Thymus (tissue), 11 donors: Measurements from ENCODE around the gene NAA16. TPM values are rescaled to one million over a fixed set of nuclear protein-coding genes. Genes with fewer than 3 reads are reported as not detected.
"Not testable (repeated sequence)": the region's sequence is repeated elsewhere in the genome, so short reads cannot be mapped to it uniquely, and the experiment has no call there.

Experiments
- DNase-seq, 9 donors: peaks; one replicate each; pipeline ENCODE4 v3.0.0-alpha.2; 2013; ENCODE audit warnings: low spot score in 9 of 9, low read depth in 6 of 9, missing footprints in 1 of 9
- H3K27ac ChIP-seq, 2 donors: one replicate each; pipeline ENCODE4 v1.5.1; 2013; ENCODE audit warnings: control low read depth in 1 of 2, low read depth in 1 of 2, low read length in 1 of 2, mild to moderate bottlenecking in 1 of 2, moderate library complexity in 1 of 2
- H3K27me3 ChIP-seq, 2 donors: one replicate each; pipeline ENCODE4 v1.5.1; 2013; ENCODE audit warnings: low read length in 1 of 2; ENCODE audit not compliant: control insufficient read depth in 2 of 2, insufficient read depth in 1 of 2
- H3K36me3 ChIP-seq, 2 donors: one replicate each; pipeline ENCODE4 v1.5.1; 2013; ENCODE audit warnings: low read length in 1 of 2, mild to moderate bottlenecking in 1 of 2, moderate library complexity in 1 of 2; ENCODE audit not compliant: control insufficient read depth in 2 of 2, insufficient read depth in 2 of 2
- H3K4me1 ChIP-seq, 2 donors: one replicate each; pipeline ENCODE4 v1.5.1; 2013; ENCODE audit warnings: low read length in 2 of 2; ENCODE audit not compliant: control insufficient read depth in 2 of 2, insufficient read depth in 2 of 2
- H3K4me3 ChIP-seq, 2 donors: one replicate each; pipeline ENCODE4 v1.5.1; 2013; ENCODE audit warnings: low read length in 2 of 2, control low read depth in 1 of 2, mild to moderate bottlenecking in 1 of 2
- H3K9me3 ChIP-seq, 2 donors: one replicate each; pipeline ENCODE4 v1.5.1; 2013; ENCODE audit warnings: low read length in 1 of 2, mild to moderate bottlenecking in 1 of 2; ENCODE audit not compliant: control insufficient read depth in 2 of 2, insufficient read depth in 1 of 2
- WGBS: extraction: QIAGEN DNeasy Blood & Tissue Kit; methylation state at CpG from one replicate; pipeline ENCODE4 v1.1.7; 2013; 5-methylcytosine and 5-hydroxymethylcytosine counted together
- polyA plus RNA-seq: library from polyadenylated mRNA; stranded (reverse); fragments of 200-250 nt; gene quantifications from one replicate; pipeline ENCODE4 v1.2.3, GENCODE V29; 2013
- total RNA-seq: library from RNA; stranded (reverse); fragments of 120-200 nt; gene quantifications from one replicate; pipeline ENCODE4 v1.2.4, GENCODE V29; 2013
- donor health status: healthy.

NAA16 gene
- total and polyA plus RNA-seq, 2 donors, result 10.6 to 23.8 TPM

DNA sequence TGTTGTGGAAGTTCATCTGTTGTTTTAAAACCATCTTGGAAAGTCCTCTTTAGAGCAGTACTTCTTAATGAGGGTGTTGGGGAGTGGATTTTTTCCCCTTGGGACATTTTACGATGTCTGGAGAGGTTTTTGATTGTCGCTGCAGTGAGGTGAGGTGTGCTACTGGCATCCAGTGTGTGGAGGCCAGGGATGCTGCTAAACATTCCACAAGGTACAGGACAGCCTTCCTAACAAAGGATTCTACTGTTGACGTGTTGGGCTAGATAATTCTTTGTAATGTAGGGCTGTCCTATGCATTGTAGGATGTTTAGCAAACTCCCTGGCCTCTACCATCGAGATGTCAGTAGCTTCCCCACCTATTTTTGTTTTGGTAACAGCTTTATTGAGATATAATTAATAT, 33.3 kb downstream of the NAA16 start:
- no peaks in the 10 kb centered on the region for H3K9me3 ChIP-seq
- no peaks in the 10 kb centered on the region for H3K4me1 ChIP-seq
- H3K36me3 ChIP-seq, result peaks cover 4 to 30% of the 10 kb centered on the region in 2 donors
- 99% methylated on average over 4 of the region's 4 CpGs for WGBS
- no peaks in the 10 kb centered on the region for H3K27me3 ChIP-seq
- no peak overlapping the region for H3K4me3 ChIP-seq
- H3K27ac ChIP-seq, result no peak overlapping the region
- DNase-seq, result no peak

DNA sequence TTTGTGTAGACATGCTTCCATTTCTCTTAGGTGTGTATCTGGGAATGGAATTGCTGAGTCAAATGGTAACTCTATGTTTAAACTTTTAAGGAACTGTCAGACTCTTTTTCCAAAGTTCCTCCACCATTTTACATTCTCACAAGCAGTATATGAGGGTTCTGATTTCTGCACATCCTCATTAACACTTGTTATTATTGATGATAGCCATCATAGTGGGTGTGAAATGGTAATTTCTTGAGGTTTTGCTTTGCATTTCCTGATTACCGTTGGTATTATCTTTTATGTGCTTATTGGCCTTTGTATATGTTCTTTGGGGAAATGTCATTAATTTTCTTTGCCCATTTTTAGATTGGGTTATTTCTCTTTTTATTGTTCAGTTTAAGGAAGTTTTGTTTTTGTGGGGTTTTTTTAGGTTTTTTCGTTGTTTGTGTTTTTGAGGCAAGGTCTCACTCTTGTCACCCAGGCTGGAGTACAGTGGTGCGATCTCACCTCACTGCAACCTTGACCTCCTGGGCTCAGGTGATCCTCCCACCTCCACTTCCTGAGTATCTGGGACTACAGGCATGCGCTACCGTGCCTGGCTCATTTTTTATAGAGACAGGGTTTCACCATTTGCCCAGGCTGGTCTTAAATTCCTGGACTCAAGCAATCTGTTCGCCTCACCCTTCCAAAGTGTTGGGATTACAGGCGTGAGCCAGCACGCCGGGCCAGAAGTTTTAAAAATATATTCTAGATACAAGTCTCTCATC, 34.3 kb downstream of the NAA16 start:
- Histone ChIP-seq H3K27me3 (no peaks in the 10 kb centered on the region), H3K27ac (no peak overlapping the region), H3K4me3 (no peak overlapping the region), H3K4me1 (no peaks in the 10 kb centered on the region), H3K36me3 (peaks cover 6 to 27% of the 10 kb centered on the region in 2 donors), H3K9me3 (no peaks in the 10 kb centered on the region)
- no peak for DNase-seq
- WGBS, result 92% methylated on average over 9 of the region's 9 CpGs

DNA sequence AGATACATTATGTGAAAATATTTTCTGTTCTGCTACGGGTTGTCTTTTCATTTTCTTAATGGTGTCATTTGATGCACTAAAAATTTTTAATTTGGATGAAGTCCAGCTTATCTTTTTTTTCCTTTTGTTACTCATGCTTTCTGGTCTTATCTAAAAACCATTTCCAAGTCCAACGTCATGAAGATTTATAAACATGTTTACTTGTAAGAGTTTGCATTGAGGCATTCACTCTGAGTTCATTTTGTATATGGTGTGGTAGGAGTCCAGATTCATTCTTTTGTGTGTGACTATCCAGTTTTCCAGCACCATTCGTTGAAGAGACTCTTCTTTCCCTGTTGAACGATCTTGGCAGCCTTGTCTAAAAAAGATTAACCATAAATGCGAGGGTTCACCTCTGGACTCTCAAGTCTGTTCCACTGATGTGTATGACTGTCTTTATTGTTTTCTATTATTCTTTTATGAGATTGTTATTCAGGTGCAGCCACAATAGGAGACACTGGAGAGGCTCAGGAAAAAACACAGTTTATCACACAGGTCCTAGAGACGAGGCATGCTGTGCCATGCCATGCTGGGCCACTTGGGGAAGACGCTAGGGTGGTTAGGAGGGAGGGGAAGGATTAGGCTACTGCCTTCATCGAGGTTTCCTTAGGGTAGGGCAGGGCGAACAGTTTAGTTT, 35.0 kb downstream of the NAA16 start:
- no peak for DNase-seq
- Histone ChIP-seq H3K4me3 (no peak overlapping the region), H3K36me3 (peaks cover 10 to 27% of the 10 kb centered on the region in 2 donors), H3K27me3 (no peaks in the 10 kb centered on the region), H3K9me3 (no peaks in the 10 kb centered on the region), H3K4me1 (no peaks in the 10 kb centered on the region), H3K27ac (no peak overlapping the region)
- 95% methylated on average over 9 of the region's 9 CpGs for WGBS

DNA sequence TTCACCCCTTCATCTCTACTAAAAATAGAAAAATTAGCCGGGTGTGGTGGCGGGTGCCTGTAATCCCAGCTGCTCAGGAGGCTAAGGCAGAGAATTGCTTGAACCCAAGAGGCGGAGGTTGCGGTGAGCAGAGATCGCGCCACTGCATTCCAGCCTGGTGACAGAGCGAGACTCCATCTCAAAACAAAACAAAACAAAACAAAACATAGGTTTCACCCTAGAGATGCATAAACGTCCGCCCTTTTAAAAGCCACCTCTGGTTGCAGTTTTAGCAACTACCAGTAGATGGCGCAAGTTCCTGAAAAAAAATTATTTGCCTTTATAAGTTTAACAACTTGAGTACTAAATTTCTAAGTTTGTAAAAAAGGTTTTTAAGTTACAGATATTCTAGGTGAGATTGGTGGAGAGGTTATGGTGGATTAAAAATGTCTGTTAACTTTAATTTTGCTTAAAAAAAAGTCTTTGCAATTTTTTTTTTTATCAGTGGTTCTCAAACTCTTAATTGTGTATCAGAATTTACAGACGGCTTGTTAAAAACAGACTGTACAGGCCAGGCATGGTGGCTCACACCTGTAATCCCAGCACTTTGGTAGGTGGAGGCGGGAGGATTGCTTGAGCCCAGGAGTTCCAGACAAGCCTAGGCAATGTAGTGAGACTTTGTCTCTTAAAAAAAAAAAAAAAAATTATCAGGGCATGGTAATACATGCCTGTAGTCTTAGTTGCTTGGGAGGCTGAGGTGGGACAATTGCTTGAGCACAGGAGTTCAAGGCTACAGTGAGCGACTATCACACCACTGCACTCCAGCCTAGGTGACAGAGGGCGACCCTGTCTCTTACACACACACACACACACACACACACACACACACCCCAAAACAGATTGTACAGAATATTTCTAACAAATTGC, 42.1 kb downstream of the NAA16 start:
- H3K36me3 ChIP-seq, result peaks cover 9% of the 10 kb centered on the region in 2 donors
- 75% methylated on average over 14 of the region's 14 CpGs for WGBS
- H3K27ac ChIP-seq, result peak overlapping the region in 1 of 2 donors; percentile 20
- no peak overlapping the region for H3K4me3 ChIP-seq
- peaks cover 12 to 21% of the 10 kb centered on the region in 2 donors for H3K4me1 ChIP-seq
- H3K27me3 ChIP-seq, result no peaks in the 10 kb centered on the region
- DNase-seq, result peak in 8 of 9 donors; percentile 36 to 83 (median 67)
- no peaks in the 10 kb centered on the region for H3K9me3 ChIP-seq

DNA sequence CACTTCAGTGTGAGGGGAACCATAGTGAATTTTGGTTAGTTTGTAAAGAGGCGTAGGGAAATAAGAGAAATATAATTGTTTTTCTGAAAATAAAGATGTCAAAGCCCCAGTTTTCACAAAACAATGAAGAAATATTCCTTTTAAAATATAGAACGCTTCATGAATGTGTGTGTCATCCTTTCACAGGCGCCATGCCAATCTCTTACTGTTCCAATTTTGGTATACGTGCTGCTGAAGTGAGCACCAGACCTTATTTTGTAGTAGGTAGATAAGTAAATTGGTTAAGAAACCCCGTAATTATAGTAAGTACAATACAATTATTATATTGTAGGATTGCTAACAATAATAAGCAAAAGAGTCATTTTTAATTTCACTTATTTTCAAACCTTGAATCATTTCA, 43.3 kb downstream of the NAA16 start:
- H3K4me1 ChIP-seq, result peaks cover 12 to 21% of the 10 kb centered on the region in 2 donors
- H3K27me3 ChIP-seq, result no peaks in the 10 kb centered on the region
- H3K9me3 ChIP-seq, result no peaks in the 10 kb centered on the region
- H3K4me3 ChIP-seq, result no peak overlapping the region
- 99% methylated on average over 5 of the region's 5 CpGs for WGBS
- no peak for DNase-seq
- no peak overlapping the region for H3K27ac ChIP-seq
- peaks cover 9 to 17% of the 10 kb centered on the region in 2 donors for H3K36me3 ChIP-seq

DNA sequence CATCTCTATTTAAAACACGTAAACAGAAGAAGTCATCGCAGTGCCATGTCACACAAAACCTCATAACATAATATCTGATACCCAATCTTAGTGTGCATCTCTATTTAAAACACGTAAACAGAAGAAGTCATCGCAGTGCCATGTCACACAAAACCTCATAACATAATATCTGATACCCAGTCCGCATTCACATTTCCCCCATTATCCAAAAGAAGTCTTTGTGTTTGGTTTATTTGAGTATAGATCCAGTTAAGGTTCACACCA, 45.2 kb downstream of the NAA16 start:
- not testable (repeated sequence) for H3K27me3 ChIP-seq, H3K9me3 ChIP-seq, DNase-seq, H3K4me3 ChIP-seq
- Histone ChIP-seq H3K36me3 (peaks cover 8 to 34% of the 10 kb centered on the region in 2 donors), H3K4me1 (peaks cover 12 to 21% of the 10 kb centered on the region in 2 donors), H3K27ac (peak overlapping the region; percentile 73 to 76)
- 72% methylated on average over 5 of the region's 5 CpGs for WGBS

DNA sequence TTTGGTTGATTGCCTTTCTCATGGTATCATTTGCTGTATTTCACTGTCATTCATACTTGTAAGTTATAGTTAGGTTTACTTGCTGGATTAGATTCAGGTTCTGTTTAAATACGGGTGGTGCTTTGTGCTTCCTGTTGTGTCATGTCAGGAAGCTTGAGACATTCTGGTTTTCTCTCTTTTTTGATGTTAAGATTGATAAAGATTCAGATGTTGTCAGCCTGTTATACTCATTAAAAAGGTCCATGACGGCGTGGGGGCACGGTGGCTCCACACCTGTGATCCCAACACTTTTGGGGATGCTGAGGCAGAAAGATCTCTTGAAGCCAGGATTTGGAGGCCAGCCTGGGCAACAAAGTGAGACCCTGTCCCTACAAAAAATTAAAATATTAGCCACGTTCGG, 45.7 kb downstream of the NAA16 start:
- Histone ChIP-seq H3K4me1 (peaks cover 12 to 21% of the 10 kb centered on the region in 2 donors), H3K27me3 (no peaks in the 10 kb centered on the region), H3K27ac (peak overlapping the region; percentile 74 to 76), H3K36me3 (peaks cover 8 to 38% of the 10 kb centered on the region in 2 donors), H3K9me3 (no peaks in the 10 kb centered on the region), H3K4me3 (no peak overlapping the region)
- 35% methylated on average over 6 of the region's 6 CpGs for WGBS
- DNase-seq, result peak in 8 of 9 donors; percentile 29 to 77 (median 36)

DNA sequence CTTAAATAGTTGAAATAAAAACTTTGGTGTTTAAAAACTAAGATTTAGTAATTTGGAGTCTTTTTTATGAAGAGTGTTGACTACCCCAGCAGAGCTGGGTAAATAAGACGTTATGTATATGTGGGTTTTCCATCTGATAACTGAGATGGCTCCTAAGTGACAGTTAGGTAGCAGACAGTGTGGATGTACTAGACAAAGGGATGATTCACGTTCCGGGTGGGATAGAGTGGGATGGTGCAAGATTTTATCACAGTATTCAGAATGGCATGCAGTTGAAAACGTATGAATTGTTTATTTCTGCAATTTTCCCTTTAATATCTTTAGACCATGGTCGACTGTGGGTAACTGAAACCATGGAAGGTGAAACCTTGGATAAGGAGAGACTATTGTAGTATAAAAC, 50.4 kb downstream of the NAA16 start:
- H3K36me3 ChIP-seq, result peaks cover 8 to 60% of the 10 kb centered on the region in 2 donors
- 74% methylated on average over 5 of the region's 5 CpGs for WGBS

DNA sequence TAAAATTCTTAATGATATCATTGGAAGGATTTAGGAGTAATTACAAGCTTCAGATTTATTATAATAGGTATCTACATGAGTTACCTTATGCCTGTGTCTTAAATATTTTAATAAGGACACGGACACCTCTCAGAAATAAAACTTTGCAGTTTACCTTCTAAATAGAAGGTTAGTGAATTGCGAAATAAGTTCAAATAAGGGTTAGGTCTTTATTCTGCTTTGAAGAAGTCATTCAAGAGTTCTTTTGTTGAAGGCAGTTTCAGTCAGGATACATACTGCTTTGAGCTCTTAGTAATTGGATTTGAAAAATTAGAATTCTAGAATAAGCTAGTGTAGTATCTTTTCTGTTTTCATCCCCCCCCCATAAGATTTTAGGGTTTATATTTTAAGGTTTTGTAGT, 53.0 kb downstream of the NAA16 start:
- no peak for DNase-seq
- 97% methylated on average over 2 of the region's 2 CpGs for WGBS
- Histone ChIP-seq H3K4me3 (no peak overlapping the region), H3K27ac (no peak overlapping the region), H3K9me3 (no peaks in the 10 kb centered on the region), H3K4me1 (no peaks in the 10 kb centered on the region), H3K27me3 (no peaks in the 10 kb centered on the region), H3K36me3 (peaks cover 8 to 70% of the 10 kb centered on the region in 2 donors)

More for the DNA sequence above, 50.4 kb downstream of the NAA16 start:
- Histone ChIP-seq H3K4me3 (no peak overlapping the region), H3K9me3 (no peaks in the 10 kb centered on the region), H3K27ac (no peak overlapping the region), H3K27me3 (no peaks in the 10 kb centered on the region), H3K4me1 (peaks cover 8% of the 10 kb centered on the region in 2 donors)
- DNase-seq, result no peak
